Liver (tissue), 9 donors: ENCODE measurements around the gene PCDHGC4. TPM values are rescaled to one million over a fixed set of nuclear protein-coding genes. Genes with fewer than 3 reads are reported as not detected.

Experiments
- DNase-seq: peaks from one replicate; pipeline ENCODE4 v3.0.0-alpha.2; 2017; ENCODE audit warnings: low spot score
- H3K27ac ChIP-seq, 2 donors: one replicate each; pipeline ENCODE4 v1.7.0; 2013; ENCODE audit warnings: inconsistent platforms in 2 of 2, low read length in 2 of 2, control low read depth in 1 of 2, low read depth in 1 of 2, mild to moderate bottlenecking in 1 of 2
- H3K27me3 ChIP-seq, 4 donors: one replicate each; pipeline versions ENCODE4 v1.6.1 to v1.7.0; 2013; ENCODE audit warnings: low read length in 3 of 4, inconsistent platforms in 1 of 4, mild to moderate bottlenecking in 1 of 4, moderate library complexity in 1 of 4; ENCODE audit not compliant: control insufficient read depth in 4 of 4, insufficient read depth in 4 of 4
- H3K36me3 ChIP-seq, 4 donors: one replicate each; pipeline versions ENCODE4 v1.6.1 to v1.7.0; 2013; ENCODE audit warnings: low read length in 3 of 4, mild to moderate bottlenecking in 3 of 4, low read depth in 1 of 4, moderate library complexity in 1 of 4; ENCODE audit not compliant: control insufficient read depth in 4 of 4, insufficient read depth in 3 of 4
- H3K4me1 ChIP-seq, 4 donors: one replicate each; pipeline versions ENCODE4 v1.6.1 to v1.7.0; 2013; ENCODE audit warnings: low read length in 3 of 4, mild to moderate bottlenecking in 3 of 4, moderate library complexity in 1 of 4; ENCODE audit not compliant: control insufficient read depth in 4 of 4, insufficient read depth in 4 of 4
- H3K4me3 ChIP-seq, 3 donors: one replicate each; pipeline versions ENCODE4 v1.6.1 to v1.7.0; 2013; ENCODE audit warnings: low read length in 3 of 3, control low read depth in 1 of 3, low read depth in 1 of 3, mild to moderate bottlenecking in 1 of 3
- H3K9ac ChIP-seq, 2 donors: one replicate each; pipeline ENCODE4 v1.7.0; 2013; ENCODE audit warnings: low read length in 2 of 2, mild to moderate bottlenecking in 2 of 2, moderate library complexity in 2 of 2, control low read depth in 1 of 2, low read depth in 1 of 2
- H3K9me3 ChIP-seq, 4 donors: one replicate each; pipeline versions ENCODE4 v1.6.1 to v1.7.0; 2013; ENCODE audit warnings: low read length in 3 of 4; ENCODE audit not compliant: control insufficient read depth in 4 of 4
- EGR1 ChIP-seq, 2 donors: IDR thresholded peaks; 2 replicates each; pipeline ENCODE4 v1.6.1; 2016 to 2018; ENCODE audit warnings: antibody characterized with exemption in 2 of 2, low read depth in 2 of 2
- MAX ChIP-seq: IDR thresholded peaks from 2 replicates; pipeline ENCODE4 v1.6.1; 2016; ENCODE audit warnings: antibody characterized with exemption
- NR2F2 ChIP-seq: IDR thresholded peaks from 2 replicates; pipeline ENCODE4 v1.6.1; 2016; ENCODE audit warnings: antibody characterized with exemption
- RXRA ChIP-seq, 2 donors: IDR thresholded peaks; 2 replicates each; pipeline ENCODE4 v1.6.1; 2017 to 2018; ENCODE audit warnings: antibody characterized with exemption in 2 of 2, mild to moderate bottlenecking in 1 of 2
- SP1 ChIP-seq: IDR thresholded peaks from 2 replicates; pipeline ENCODE4 v1.6.1; 2018; ENCODE audit warnings: antibody characterized with exemption, mild to moderate bottlenecking
- TAF1 ChIP-seq: conservative IDR thresholded peaks from 2 replicates; pipeline ENCODE4 v1.6.1; 2016; ENCODE audit warnings: antibody characterized with exemption, mild to moderate bottlenecking
- ZBTB33 ChIP-seq: IDR thresholded peaks from 2 replicates; pipeline ENCODE4 v1.6.1; 2016; ENCODE audit warnings: antibody characterized with exemption
- WGBS: extraction: QIAGEN DNeasy Blood & Tissue Kit; methylation state at CpG from one replicate; pipeline ENCODE4 v1.1.7; 2013; 5-methylcytosine and 5-hydroxymethylcytosine counted together
- polyA plus RNA-seq, 2 donors: library from polyadenylated mRNA; stranded (reverse) in 1 of 2; unstranded in 1 of 2; fragments of 200-250 nt in 1 of 2; fragments of >200 nt in 1 of 2; fragmentation: Nextera tagmentation in 1 of 2; extraction: Ambion mirVana in 1 of 2; gene quantifications; one replicate each; pipeline versions ENCODE4 v1.2.1 to v1.2.3, GENCODE V29; 2013 to 2015
- total RNA-seq, 2 donors: library from RNA; depleted of rRNA; stranded (reverse); fragments of >200 nt; gene quantifications; one replicate each; pipeline ENCODE4 v1.2.3, GENCODE V29; 2014
- TF ChIP-seq, protein P1 (sequence below): IDR thresholded peaks from 2 replicates; pipeline ENCODE4 v1.6.1; 2016; ENCODE audit warnings: antibody characterized with exemption
- donor health status: healthy.
- donor health status: healthy.
- donor health status: healthy.
- donor health status: healthy.
- donor health status: healthy.

PCDHGC4 gene
- total and polyA plus RNA-seq, 4 donors = 0.33 to 1.4 TPM; not detected in 2

DNA sequence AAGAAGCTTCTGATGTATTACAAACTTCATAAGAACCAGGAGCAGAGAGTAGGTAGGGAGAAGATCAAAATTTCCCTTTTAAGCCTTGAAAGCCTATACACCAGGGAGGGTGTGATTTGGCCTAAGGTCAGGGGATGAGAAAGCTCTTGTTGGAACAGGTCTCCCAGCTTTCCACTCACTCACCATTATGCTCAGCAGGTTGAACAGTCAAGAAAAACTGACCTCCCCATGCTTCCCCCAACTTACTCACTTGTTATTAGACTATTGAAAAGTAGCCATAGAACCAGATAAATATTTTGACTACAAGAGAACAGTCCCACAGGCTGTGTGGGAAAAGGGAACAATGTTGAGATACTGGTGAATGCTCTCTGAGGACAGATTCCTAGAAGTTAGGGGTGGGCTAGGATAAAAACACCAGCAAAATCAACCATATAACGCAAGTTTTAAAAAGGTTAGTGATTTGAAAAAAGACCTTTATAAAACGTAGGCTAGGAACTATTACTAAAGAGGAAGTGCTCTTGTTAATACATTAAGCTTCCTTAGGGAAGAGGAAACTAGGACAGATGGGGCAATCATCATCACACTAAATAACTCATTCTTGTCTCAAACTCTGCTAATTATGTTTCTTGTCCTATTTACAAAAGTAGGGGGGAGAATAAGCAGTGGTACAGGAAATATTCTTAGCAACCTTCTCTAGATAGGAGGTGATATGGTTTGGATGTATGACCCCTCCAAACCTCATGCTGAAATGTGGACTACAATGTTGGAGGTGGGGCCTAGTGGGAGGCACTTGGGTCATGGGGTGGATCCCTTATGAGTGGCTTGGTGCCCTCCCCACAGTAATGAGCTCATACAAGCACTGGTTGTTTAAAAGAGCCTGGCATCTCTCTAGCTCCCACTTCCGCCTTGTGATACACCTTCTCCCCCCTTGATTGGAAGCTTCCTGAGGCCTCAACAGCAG, 35.1 kb downstream of the PCDHGC4 start:
- no peak overlapping the region for H3K4me3 ChIP-seq
- peaks cover 0 to 10% (median 5%) of the 10 kb centered on the region in 4 donors for H3K4me1 ChIP-seq
- DNase-seq = no peak
- H3K27ac ChIP-seq = peak overlapping the region in 1 of 2 donors; percentile 16
- H3K36me3 ChIP-seq = peaks cover 17 to 70% (median 59%) of the 10 kb centered on the region in 4 donors
- WGBS = 86% methylated on average over 3 of the region's 3 CpGs
- H3K27me3 ChIP-seq = no peaks in the 10 kb centered on the region
- no peak for TF ChIP-seq MAX
- no peaks in the 10 kb centered on the region for H3K9me3 ChIP-seq
- H3K9ac ChIP-seq = no peak overlapping the region

- no peaks in the 10 kb centered on the region for H3K9me3 ChIP-seq
- H3K4me3 ChIP-seq = no peak overlapping the region
- DNase-seq = no peak
- H3K4me1 ChIP-seq = peaks cover 4 to 24% (median 19%) of the 10 kb centered on the region in 4 donors
- H3K9ac ChIP-seq = no peak overlapping the region
- H3K27ac ChIP-seq = peak overlapping the region; percentile 32 to 35
- H3K27me3 ChIP-seq = no peaks in the 10 kb centered on the region
- TF ChIP-seq SP1 (peak; percentile 14), RXRA (IDR thresholded peaks at IDR 0.05) (peak in 1 of 2 donors; percentile 5), MAX (peak; percentile 25), EGR1 (IDR thresholded peaks at IDR 0.05; ENCODE audit: low read depth in 2 of 2) (no peak), NR2F2 (peak; percentile 19), TAF1 (no peak)
- TF ChIP-seq, protein P1, sequence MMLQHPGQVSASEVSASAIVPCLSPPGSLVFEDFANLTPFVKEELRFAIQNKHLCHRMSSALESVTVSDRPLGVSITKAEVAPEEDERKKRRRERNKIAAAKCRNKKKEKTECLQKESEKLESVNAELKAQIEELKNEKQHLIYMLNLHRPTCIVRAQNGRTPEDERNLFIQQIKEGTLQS = no peak
- WGBS = 78% methylated on average over 2 of the region's 2 CpGs
- H3K36me3 ChIP-seq = peaks cover 14 to 59% (median 57%) of the 10 kb centered on the region in 4 donors
Measured at GRCh38 chr5:141521244-141521781, 36.5 kb downstream of the PCDHGC4 start.

DNA sequence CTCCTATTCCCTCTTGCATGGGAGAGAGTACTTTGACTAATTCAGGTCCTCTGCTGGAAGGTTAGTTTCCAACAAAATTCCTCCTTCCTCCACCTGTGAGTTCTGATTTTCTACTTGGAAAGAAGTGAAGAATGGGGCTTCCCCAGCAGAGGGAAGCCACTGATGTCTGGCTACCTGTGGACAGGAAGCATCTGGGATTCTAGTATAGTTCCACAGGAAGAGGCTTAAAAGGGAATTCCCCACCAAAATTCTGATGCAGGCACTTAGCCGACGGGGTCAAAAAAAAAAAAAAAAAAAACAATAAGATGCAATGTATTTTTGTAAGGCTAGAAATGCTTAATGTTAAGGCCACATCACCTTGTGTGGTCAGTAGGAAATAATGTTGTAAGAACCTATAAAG, 37.5 kb downstream of the PCDHGC4 start:
- no peak overlapping the region for H3K27ac ChIP-seq
- no peak for TF ChIP-seq MAX
- no peak for TF ChIP-seq ZBTB33
- H3K9ac ChIP-seq = no peak overlapping the region
- peaks cover 4 to 26% (median 21%) of the 10 kb centered on the region in 4 donors for H3K4me1 ChIP-seq
- H3K27me3 ChIP-seq = no peaks in the 10 kb centered on the region
- no peak for DNase-seq
- 54% methylated on average over 2 of the region's 2 CpGs for WGBS
- no peak overlapping the region for H3K4me3 ChIP-seq
- no peaks in the 10 kb centered on the region for H3K9me3 ChIP-seq
- H3K36me3 ChIP-seq = peaks cover 9 to 56% (median 53%) of the 10 kb centered on the region in 4 donors
